Adrenal gland (tissue), 5 donors: ENCODE measurements around the gene PITX3.
"Not testable (repeated sequence)": the region's sequence is repeated elsewhere in the genome, so short reads cannot be mapped to it uniquely, and the experiment has no call there.

ENCODE experiments used
- CTCF ChIP-seq, 6 experiments: fragments of 450-650 bp in 4 of 6; fragments of 200-600 bp in 2 of 6; sonication (generic) in 1 of 6; IDR thresholded peaks; 1 replicate in 5 of 6; 2 replicates in 1 of 6; pipeline versions ENCODE4 v1.5.1 to v1.8.0; 2016 to 2021; ENCODE audit warnings: antibody characterized with exemption in 6 of 6, mild to moderate bottlenecking in 2 of 6, moderate library complexity in 1 of 6
- POLR2A ChIP-seq, 2 donors: fragments of 450-650 bp; IDR thresholded peaks; one replicate each; pipeline ENCODE4 v1.6.1; 2017; ENCODE audit warnings: antibody characterized with exemption in 2 of 2, mild to moderate bottlenecking in 2 of 2, moderate library complexity in 1 of 2
- donor health status: DM: no; HTN: no; CAD: no.

- not testable (repeated sequence) for TF ChIP-seq CTCF, POLR2A (IDR thresholded peaks at IDR 0.05)
Observed at GRCh38 chr10:102213599-102213998, 27.7 kb downstream of the PITX3 start.
